GM12878 (cell line): ENCODE results near the gene OGFOD3. TPM values are rescaled to one million over a fixed set of nuclear protein-coding genes. Genes with fewer than 3 reads are reported as not detected.

ENCODE experiments used
- ATAC-seq: fragments of 200-7000 bp; cut with Tn5 transposase; 3 replicates; pipeline ENCODE4 v1.9.1; 2020; ENCODE audit warnings: mild to moderate bottlenecking, moderate library complexity
- BruUV-seq: library from RNA; stranded (reverse); fragments of 400-500 nt; replicated peaks from 2 replicates; lab custom pipeline; 2021; lab: Mats Ljungman, UMichigan
- CTCF ChIA-PET: fragments of 300-600 bp; sonication (Branson Sonifier 250); formaldehyde crosslinking; extraction: SDS; loops from one replicate; lab custom pipeline; 2021; ENCODE audit warnings: inconsistent platforms; lab: Yijun Ruan, JAX
- POLR2A ChIA-PET: fragments of 350-600 bp; formaldehyde crosslinking; extraction: SDS; loops from one replicate; lab custom pipeline; 2021; ENCODE audit warnings: inconsistent platforms; lab: Charles Lee
- RAD21 ChIA-PET: fragments of 300-600 bp; sonication (Branson Sonifier 250); formaldehyde crosslinking; loops from one replicate; lab custom pipeline; 2023; ENCODE audit warnings: antibody characterized with exemption; ENCODE audit not compliant: unreplicated experiment; lab: Charles Lee
- SMC1A ChIA-PET: fragments of 300-600 bp; sonication (Branson Sonifier 250); formaldehyde crosslinking; loops from one replicate; lab custom pipeline; 2023; ENCODE audit not compliant: unreplicated experiment, uncharacterized antibody; lab: Charles Lee
- DNase-seq: peaks from one replicate; pipeline ENCODE4 v3.0.0-alpha.2; 2011; ENCODE audit warnings: low read depth, low spot score
- FAIRE-seq: peaks from 3 replicates; lab custom pipeline; 2011; peaks lifted over from hg19 to GRCh38; lab: Jason Lieb, UNC
- H2AFZ ChIP-seq: 2 replicates; pipeline ENCODE4 v1.6.0; 2011; ENCODE audit warnings: low read depth, low read length, control low read depth; ENCODE audit not compliant: control insufficient read depth
- H3K27ac ChIP-seq: 2 replicates; pipeline ENCODE4 v1.5.1; 2011; ENCODE audit warnings: control low read depth; ENCODE audit not compliant: control insufficient read depth, insufficient read depth
- H3K27me3 ChIP-seq, 2 experiments: replicated peaks in 1 of 2; 2 replicates each; pipeline versions ENCODE4 v1.6.0 to v1.6.1; 2011; ENCODE audit warnings: low read length in 1 of 2; ENCODE audit not compliant: control insufficient read depth in 2 of 2, insufficient read depth in 2 of 2
- H3K36me3 ChIP-seq, 2 experiments: 2 replicates each; pipeline ENCODE4 v1.5.1; 2011; ENCODE audit warnings: low read length in 1 of 2; ENCODE audit not compliant: control insufficient read depth in 2 of 2, insufficient read depth in 2 of 2
- H3K4me1 ChIP-seq: 2 replicates; pipeline ENCODE4 v1.6.1; 2011; ENCODE audit warnings: mild to moderate bottlenecking, low read length, moderate library complexity, mixed read lengths; ENCODE audit not compliant: control insufficient read depth, insufficient read depth
- H3K4me2 ChIP-seq: 2 replicates; pipeline ENCODE4 v1.6.0; 2011; ENCODE audit warnings: control low read depth; ENCODE audit not compliant: control insufficient read depth, insufficient read depth
- H3K4me3 ChIP-seq: fragments of 200-600 bp; sonication (generic); 2 replicates; pipeline ENCODE4 v1.5.1; 2016
- H3K79me2 ChIP-seq: 2 replicates; pipeline ENCODE4 v1.6.0; 2011; ENCODE audit warnings: low read length; ENCODE audit not compliant: control insufficient read depth, insufficient read depth
- H3K9ac ChIP-seq: 2 replicates; pipeline ENCODE4 v1.8.0; 2011; ENCODE audit warnings: low read length, control low read depth, mixed read lengths; ENCODE audit not compliant: control insufficient read depth, insufficient read depth
- H3K9me3 ChIP-seq: replicated peaks from 3 replicates; pipeline ENCODE4 v1.5.1; 2011; ENCODE audit warnings: mild to moderate bottlenecking, low read length; ENCODE audit not compliant: control insufficient read depth, insufficient read depth
- H4K20me1 ChIP-seq: 2 replicates; pipeline ENCODE4 v1.6.0; 2011; ENCODE audit not compliant: control insufficient read depth, insufficient read depth
- BRCA1 ChIP-seq: IDR thresholded peaks from 2 replicates; pipeline ENCODE4 v1.6.1; 2011; ENCODE audit warnings: low read depth, low read length, improper control_type of control experiment
- CREM ChIP-seq: IDR thresholded peaks from 2 replicates; pipeline ENCODE4 v1.6.1; 2014; ENCODE audit warnings: antibody characterized with exemption, low read depth
- HDGF ChIP-seq: fragments of 450-650 bp; IDR thresholded peaks from 2 replicates; pipeline ENCODE4 v1.6.1; 2016; ENCODE audit warnings: antibody characterized with exemption
- KAT2A ChIP-seq: conservative IDR thresholded peaks from 2 replicates; pipeline ENCODE4 v1.6.1; 2011; ENCODE audit warnings: low read depth, low read length; ENCODE audit not compliant: control insufficient read depth
- MYC ChIP-seq: IDR thresholded peaks from 2 replicates; pipeline ENCODE4 v1.6.1; 2011; ENCODE audit warnings: mild to moderate bottlenecking, low read length, moderate library complexity, inconsistent platforms; ENCODE audit not compliant: insufficient read depth, insufficient replicate concordance, insufficient read length, severe bottlenecking
- NBN ChIP-seq: fragments of 450-650 bp; IDR thresholded peaks from 2 replicates; pipeline ENCODE4 v1.6.1; 2016
- RBBP5 ChIP-seq: fragments of 200-600 bp; sonication (generic); conservative IDR thresholded peaks from 2 replicates; pipeline ENCODE4 v1.6.1; 2016
- TBL1XR1 ChIP-seq: IDR thresholded peaks from 2 replicates; pipeline ENCODE4 v1.6.1; 2012; ENCODE audit warnings: low read depth, low read length, improper control_type of control experiment
- TCF12 ChIP-seq: IDR thresholded peaks from 2 replicates; pipeline ENCODE4 v1.6.1; 2011; ENCODE audit warnings: low read depth, mild to moderate bottlenecking, low read length
- YBX1 ChIP-seq: fragments of 450-650 bp; IDR thresholded peaks from 2 replicates; pipeline ENCODE4 v1.6.1; 2016; ENCODE audit warnings: antibody characterized with exemption
- ZNF217 ChIP-seq: fragments of 450-650 bp; IDR thresholded peaks from 2 replicates; pipeline ENCODE4 v1.6.1; 2017; ENCODE audit warnings: antibody characterized with exemption, mild to moderate bottlenecking
- WGBS: methylation state at CpG from one replicate; pipeline ENCODE4 v1.1.6; 2016; ENCODE audit warnings: low lambda C conversion rate; ENCODE audit not compliant: insufficient replicate concordance, insufficient coverage; ENCODE audit errors: missing lambda C conversion rate; 5-methylcytosine and 5-hydroxymethylcytosine counted together
- in situ Hi-C: fragments of 300-500 bp; cut with MboI; formaldehyde crosslinking; loops from 9 replicates; pipeline ENCODE4 v1.14.3; 2018; ENCODE audit warnings: mixed read lengths
- intact Hi-C: fragments of 100-400 bp; cut with micrococcal nuclease; formaldehyde crosslinking; loops from one replicate; pipeline ENCODE4 v1.14.2; 2022; ENCODE audit not compliant: unreplicated experiment
- polyA plus RNA-seq, 11 experiments: library from polyadenylated mRNA; depleted of rRNA in 4 of 11; unstranded in 6 of 11; stranded (reverse) in 5 of 11; fragments of >200 nt; fragmentation: Nextera tagmentation in 4 of 11; fragmentation: Illumina TruSeq in 1 of 11; extraction: Ambion mirVana in 4 of 11; extraction: Trizol in 1 of 11; gene quantifications; 1 replicate in 1 of 11; 2 replicates in 10 of 11; pipeline versions ENCODE4 v1.2.1 to v1.2.3, GENCODE V29; 2011 to 2016; ENCODE audit warnings: inconsistent platforms in 2 of 11, missing spikeins in 2 of 11, low read depth in 1 of 11
- total RNA-seq, 4 experiments: library from RNA; depleted of rRNA in 3 of 4; stranded (reverse); fragments of >200 nt in 3 of 4; fragmentation: Illumina TruSeq in 1 of 4; extraction: Trizol in 1 of 4; gene quantifications; 2 replicates each; pipeline versions ENCODE4 v1.2.1 to v1.2.3, GENCODE V29; 2013 to 2021
- TF ChIP-seq, protein P1 (sequence below): IDR thresholded peaks from 2 replicates; pipeline ENCODE4 v1.6.1; 2011; ENCODE audit warnings: mild to moderate bottlenecking, low read depth, low read length, moderate library complexity; ENCODE audit not compliant: insufficient replicate concordance
- TF ChIP-seq, protein P2 (sequence below): fragments of 450-650 bp; IDR thresholded peaks from 2 replicates; pipeline ENCODE4 v1.6.1; 2018; ENCODE audit warnings: borderline replicate concordance, mild to moderate bottlenecking; ENCODE audit not compliant: partially characterized antibody
- TF ChIP-seq, protein P3 (sequence below): fragments of 150-350 bp; IDR thresholded peaks from 2 replicates; pipeline ENCODE4 v1.6.1; 2016; ENCODE audit warnings: low read depth, low read length
- TF ChIP-seq, protein P4 (sequence below): IDR thresholded peaks from 2 replicates; pipeline ENCODE4 v1.6.1; 2012; ENCODE audit warnings: mild to moderate bottlenecking, low read depth, low read length

Gene OGFOD3
- total and polyA plus RNA-seq, 10 of the 15 experiments (the other 5 are each of a cell fraction or from before 2014, with no cell fraction given), result 0.48 to 28.4 (median 18.3) TPM

DNA sequence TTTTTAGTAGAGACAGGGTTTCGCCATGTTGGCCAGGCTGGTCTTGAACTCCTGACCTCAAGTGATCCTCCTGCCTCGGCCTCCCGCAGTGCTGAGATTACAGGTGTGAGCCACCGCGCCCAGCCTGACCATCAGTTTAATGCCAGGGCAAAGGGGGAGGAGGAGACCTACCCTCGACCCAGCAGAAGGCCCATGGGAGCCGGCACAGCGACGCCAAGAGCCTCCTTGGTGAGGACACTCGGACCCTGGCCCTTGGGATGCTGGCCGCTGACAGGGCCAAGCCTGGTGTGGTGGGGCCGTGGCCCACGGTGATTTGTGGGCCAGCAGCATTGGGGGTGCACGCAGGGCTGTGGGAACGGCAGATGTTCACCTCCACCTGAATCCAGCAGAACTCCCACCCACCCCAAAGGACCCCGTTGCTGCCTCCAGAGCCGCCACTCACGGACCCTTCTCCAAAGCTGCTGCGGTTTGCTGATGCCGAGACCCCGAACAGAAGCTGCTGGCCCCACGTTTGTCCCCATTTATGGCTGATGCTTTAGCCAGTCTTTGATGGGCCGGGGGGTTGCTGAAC, 26.8 kb downstream of the OGFOD3 start:
- ChIA-PET SMC1A (no interaction called here), CTCF (no interaction called here), POLR2A (no interaction called here), RAD21 (interaction anchor here (0.5 kb wide), 1 partner anchor 138 kb away, joined by 3 read pairs; no protein-coding TSS in a partner anchor)
- H2AFZ ChIP-seq, result no peak overlapping the region
- no peak overlapping the region for H3K4me3 ChIP-seq
- DNase-seq (no peak), ATAC-seq (no peak), FAIRE-seq (no peak)
- H3K9ac ChIP-seq, result no peak overlapping the region
- H3K36me3 ChIP-seq, result no peaks in the 10 kb centered on the region; a peak in 2 of 4 replicates
- no TSS peak for BruUV-seq
- no peaks in the 10 kb centered on the region for H3K27me3 ChIP-seq
- no peaks in the 10 kb centered on the region for H3K4me1 ChIP-seq
- H3K4me2 ChIP-seq, result no peak overlapping the region
- no peak overlapping the region for H3K27ac ChIP-seq
- intact Hi-C loops (no loop called here), in situ Hi-C loops (no loop called here)
- 79% methylated on average over 16 of the region's 23 CpGs for WGBS
- no peaks in the 10 kb centered on the region for H3K9me3 ChIP-seq
- no peaks in the 10 kb centered on the region for H3K79me2 ChIP-seq
- H4K20me1 ChIP-seq, result no peaks in the 10 kb centered on the region
- no peak for TF ChIP-seq ZNF217
- no peak for TF ChIP-seq BRCA1
- TF ChIP-seq, protein P1, sequence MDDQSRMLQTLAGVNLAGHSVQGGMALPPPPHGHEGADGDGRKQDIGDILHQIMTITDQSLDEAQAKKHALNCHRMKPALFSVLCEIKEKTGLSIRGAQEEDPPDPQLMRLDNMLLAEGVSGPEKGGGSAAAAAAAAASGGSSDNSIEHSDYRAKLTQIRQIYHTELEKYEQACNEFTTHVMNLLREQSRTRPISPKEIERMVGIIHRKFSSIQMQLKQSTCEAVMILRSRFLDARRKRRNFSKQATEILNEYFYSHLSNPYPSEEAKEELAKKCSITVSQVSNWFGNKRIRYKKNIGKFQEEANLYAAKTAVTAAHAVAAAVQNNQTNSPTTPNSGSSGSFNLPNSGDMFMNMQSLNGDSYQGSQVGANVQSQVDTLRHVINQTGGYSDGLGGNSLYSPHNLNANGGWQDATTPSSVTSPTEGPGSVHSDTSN, result no peak
- TF ChIP-seq, protein P2, sequence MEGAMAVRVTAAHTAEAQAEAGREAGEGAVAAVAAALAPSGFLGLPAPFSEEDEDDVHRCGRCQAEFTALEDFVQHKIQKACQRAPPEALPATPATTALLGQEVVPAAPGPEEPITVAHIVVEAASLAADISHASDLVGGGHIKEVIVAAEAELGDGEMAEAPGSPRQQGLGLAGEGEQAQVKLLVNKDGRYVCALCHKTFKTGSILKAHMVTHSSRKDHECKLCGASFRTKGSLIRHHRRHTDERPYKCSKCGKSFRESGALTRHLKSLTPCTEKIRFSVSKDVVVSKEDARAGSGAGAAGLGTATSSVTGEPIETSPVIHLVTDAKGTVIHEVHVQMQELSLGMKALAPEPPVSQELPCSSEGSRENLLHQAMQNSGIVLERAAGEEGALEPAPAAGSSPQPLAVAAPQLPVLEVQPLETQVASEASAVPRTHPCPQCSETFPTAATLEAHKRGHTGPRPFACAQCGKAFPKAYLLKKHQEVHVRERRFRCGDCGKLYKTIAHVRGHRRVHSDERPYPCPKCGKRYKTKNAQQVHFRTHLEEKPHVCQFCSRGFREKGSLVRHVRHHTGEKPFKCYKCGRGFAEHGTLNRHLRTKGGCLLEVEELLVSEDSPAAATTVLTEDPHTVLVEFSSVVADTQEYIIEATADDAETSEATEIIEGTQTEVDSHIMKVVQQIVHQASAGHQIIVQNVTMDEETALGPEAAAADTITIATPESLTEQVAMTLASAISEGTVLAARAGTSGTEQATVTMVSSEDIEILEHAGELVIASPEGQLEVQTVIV, result no peak
- no peak for TF ChIP-seq YBX1
- no peak for TF ChIP-seq MYC
- no peak for TF ChIP-seq TCF12
- TF ChIP-seq, protein P3, sequence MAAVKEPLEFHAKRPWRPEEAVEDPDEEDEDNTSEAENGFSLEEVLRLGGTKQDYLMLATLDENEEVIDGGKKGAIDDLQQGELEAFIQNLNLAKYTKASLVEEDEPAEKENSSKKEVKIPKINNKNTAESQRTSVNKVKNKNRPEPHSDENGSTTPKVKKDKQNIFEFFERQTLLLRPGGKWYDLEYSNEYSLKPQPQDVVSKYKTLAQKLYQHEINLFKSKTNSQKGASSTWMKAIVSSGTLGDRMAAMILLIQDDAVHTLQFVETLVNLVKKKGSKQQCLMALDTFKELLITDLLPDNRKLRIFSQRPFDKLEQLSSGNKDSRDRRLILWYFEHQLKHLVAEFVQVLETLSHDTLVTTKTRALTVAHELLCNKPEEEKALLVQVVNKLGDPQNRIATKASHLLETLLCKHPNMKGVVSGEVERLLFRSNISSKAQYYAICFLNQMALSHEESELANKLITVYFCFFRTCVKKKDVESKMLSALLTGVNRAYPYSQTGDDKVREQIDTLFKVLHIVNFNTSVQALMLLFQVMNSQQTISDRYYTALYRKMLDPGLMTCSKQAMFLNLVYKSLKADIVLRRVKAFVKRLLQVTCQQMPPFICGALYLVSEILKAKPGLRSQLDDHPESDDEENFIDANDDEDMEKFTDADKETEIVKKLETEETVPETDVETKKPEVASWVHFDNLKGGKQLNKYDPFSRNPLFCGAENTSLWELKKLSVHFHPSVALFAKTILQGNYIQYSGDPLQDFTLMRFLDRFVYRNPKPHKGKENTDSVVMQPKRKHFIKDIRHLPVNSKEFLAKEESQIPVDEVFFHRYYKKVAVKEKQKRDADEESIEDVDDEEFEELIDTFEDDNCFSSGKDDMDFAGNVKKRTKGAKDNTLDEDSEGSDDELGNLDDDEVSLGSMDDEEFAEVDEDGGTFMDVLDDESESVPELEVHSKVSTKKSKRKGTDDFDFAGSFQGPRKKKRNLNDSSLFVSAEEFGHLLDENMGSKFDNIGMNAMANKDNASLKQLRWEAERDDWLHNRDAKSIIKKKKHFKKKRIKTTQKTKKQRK, result no peak
- no peak for TF ChIP-seq TBL1XR1
- no peak for TF ChIP-seq NBN
- no peak for TF ChIP-seq RBBP5
- no peak for TF ChIP-seq CREM
- TF ChIP-seq HDGF, result no peak
- TF ChIP-seq, protein P4, sequence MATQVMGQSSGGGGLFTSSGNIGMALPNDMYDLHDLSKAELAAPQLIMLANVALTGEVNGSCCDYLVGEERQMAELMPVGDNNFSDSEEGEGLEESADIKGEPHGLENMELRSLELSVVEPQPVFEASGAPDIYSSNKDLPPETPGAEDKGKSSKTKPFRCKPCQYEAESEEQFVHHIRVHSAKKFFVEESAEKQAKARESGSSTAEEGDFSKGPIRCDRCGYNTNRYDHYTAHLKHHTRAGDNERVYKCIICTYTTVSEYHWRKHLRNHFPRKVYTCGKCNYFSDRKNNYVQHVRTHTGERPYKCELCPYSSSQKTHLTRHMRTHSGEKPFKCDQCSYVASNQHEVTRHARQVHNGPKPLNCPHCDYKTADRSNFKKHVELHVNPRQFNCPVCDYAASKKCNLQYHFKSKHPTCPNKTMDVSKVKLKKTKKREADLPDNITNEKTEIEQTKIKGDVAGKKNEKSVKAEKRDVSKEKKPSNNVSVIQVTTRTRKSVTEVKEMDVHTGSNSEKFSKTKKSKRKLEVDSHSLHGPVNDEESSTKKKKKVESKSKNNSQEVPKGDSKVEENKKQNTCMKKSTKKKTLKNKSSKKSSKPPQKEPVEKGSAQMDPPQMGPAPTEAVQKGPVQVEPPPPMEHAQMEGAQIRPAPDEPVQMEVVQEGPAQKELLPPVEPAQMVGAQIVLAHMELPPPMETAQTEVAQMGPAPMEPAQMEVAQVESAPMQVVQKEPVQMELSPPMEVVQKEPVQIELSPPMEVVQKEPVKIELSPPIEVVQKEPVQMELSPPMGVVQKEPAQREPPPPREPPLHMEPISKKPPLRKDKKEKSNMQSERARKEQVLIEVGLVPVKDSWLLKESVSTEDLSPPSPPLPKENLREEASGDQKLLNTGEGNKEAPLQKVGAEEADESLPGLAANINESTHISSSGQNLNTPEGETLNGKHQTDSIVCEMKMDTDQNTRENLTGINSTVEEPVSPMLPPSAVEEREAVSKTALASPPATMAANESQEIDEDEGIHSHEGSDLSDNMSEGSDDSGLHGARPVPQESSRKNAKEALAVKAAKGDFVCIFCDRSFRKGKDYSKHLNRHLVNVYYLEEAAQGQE, result no peak
- TF ChIP-seq KAT2A, result no peak
